OCI-LY7 (cell line): Measurements from ENCODE around the gene MANSC1. TPM values are rescaled to one million over a fixed set of nuclear protein-coding genes. Genes with fewer than 3 reads are reported as not detected.

Experiments
- BruUV-seq: library from RNA; stranded (reverse); fragments of 400-500 nt; replicated peaks from 2 replicates; lab custom pipeline; 2021; lab: Mats Ljungman, UMichigan
- CTCF ChIA-PET: fragments of 300-600 bp; sonication (Branson Sonifier 250); formaldehyde crosslinking; loops from one replicate; lab custom pipeline; 2022; ENCODE audit warnings: antibody characterized with exemption; ENCODE audit not compliant: unreplicated experiment; lab: Charles Lee
- POLR2A ChIA-PET: fragments of 300-600 bp; sonication (Branson Sonifier 250); formaldehyde crosslinking; loops from one replicate; lab custom pipeline; 2022; ENCODE audit warnings: antibody characterized with exemption; lab: Charles Lee
- DNase-seq: peaks from one replicate; pipeline ENCODE4 v3.0.0-alpha.2; 2015; ENCODE audit warnings: low spot score
- H2AFZ ChIP-seq: fragments of 200-600 bp; sonication (generic), shearing (Covaris generic); 2 replicates; pipeline ENCODE4 v1.6.1; 2014; ENCODE audit warnings: mild to moderate bottlenecking, antibody characterized with exemption, low read length, moderate library complexity
- H3K27ac ChIP-seq: fragments of 200-600 bp; sonication (generic); 2 replicates; pipeline ENCODE4 v1.5.1; 2014; ENCODE audit warnings: mixed run types, low read depth, mild to moderate bottlenecking, moderate library complexity, low read length, inconsistent platforms; ENCODE audit not compliant: poor library complexity, severe bottlenecking
- H3K36me3 ChIP-seq: fragments of 200-600 bp; sonication (generic); 2 replicates; pipeline ENCODE4 v1.6.1; 2014; ENCODE audit warnings: mild to moderate bottlenecking, antibody characterized with exemption, low read length, moderate library complexity, mixed read lengths; ENCODE audit not compliant: insufficient read depth
- H3K4me1 ChIP-seq: fragments of 200-600 bp; sonication (generic); 2 replicates; pipeline ENCODE4 v1.5.1; 2014; ENCODE audit warnings: mild to moderate bottlenecking, low read length; ENCODE audit not compliant: insufficient read depth, poor library complexity, severe bottlenecking
- H3K4me2 ChIP-seq: fragments of 200-600 bp; sonication (generic); 2 replicates; pipeline ENCODE4 v1.6.1; 2014; ENCODE audit warnings: mild to moderate bottlenecking, low read length
- H3K4me3 ChIP-seq: fragments of 200-600 bp; sonication (generic); 2 replicates; pipeline ENCODE4 v1.5.1; 2014; ENCODE audit warnings: mild to moderate bottlenecking, low read depth, low read length; ENCODE audit not compliant: poor library complexity, severe bottlenecking
- H3K79me2 ChIP-seq: fragments of 200-600 bp; sonication (generic); 2 replicates; pipeline ENCODE4 v1.6.1; 2016; ENCODE audit warnings: low read depth, mild to moderate bottlenecking, low read length, moderate library complexity, mixed read lengths; ENCODE audit not compliant: insufficient read depth
- H3K9me2 ChIP-seq: fragments of 200-600 bp; sonication (generic); 2 replicates; pipeline ENCODE4 v1.6.1; 2016; ENCODE audit warnings: mild to moderate bottlenecking, low read length, mixed read lengths; ENCODE audit not compliant: insufficient read depth
- H3K9me3 ChIP-seq: fragments of 200-600 bp; sonication (generic); 2 replicates; pipeline ENCODE4 v1.6.1; 2014; ENCODE audit warnings: mild to moderate bottlenecking, mixed run types, low read length, mixed read lengths
- H4K20me1 ChIP-seq: fragments of 200-600 bp; sonication (generic); 2 replicates; pipeline ENCODE4 v1.6.1; 2014; ENCODE audit warnings: mild to moderate bottlenecking, antibody characterized with exemption, low read length, moderate library complexity, mixed read lengths; ENCODE audit not compliant: insufficient read depth
- CTCF ChIP-seq: fragments of 200-600 bp; sonication (generic); conservative IDR thresholded peaks from 2 replicates; pipeline ENCODE4 v1.5.1; 2014; ENCODE audit warnings: mild to moderate bottlenecking, antibody characterized with exemption, low read length, moderate library complexity, mixed read lengths
- EZH2phosphoT487 ChIP-seq: fragments of 200-600 bp; sonication (generic); IDR thresholded peaks from 2 replicates; pipeline ENCODE4 v1.6.1; 2018; ENCODE audit warnings: low read depth, borderline replicate concordance, mild to moderate bottlenecking, mixed run types, antibody characterized with exemption, low read length, moderate library complexity, mixed read lengths
- intact Hi-C: fragments of 100-400 bp; cut with micrococcal nuclease; formaldehyde crosslinking; loops from one replicate; pipeline ENCODE4 v1.10.0; 2022; ENCODE audit not compliant: unreplicated experiment
- total RNA-seq, 2 experiments: library from RNA; depleted of rRNA in 1 of 2; stranded (reverse); fragments of >200 nt in 1 of 2; shearing (Covaris generic) in 1 of 2; gene quantifications; 2 replicates each; pipeline ENCODE4 v1.2.3, GENCODE V29; 2014 to 2022

MANSC1 gene
- total RNA-seq, 2 experiments from 2014 or later: not detected

DNA sequence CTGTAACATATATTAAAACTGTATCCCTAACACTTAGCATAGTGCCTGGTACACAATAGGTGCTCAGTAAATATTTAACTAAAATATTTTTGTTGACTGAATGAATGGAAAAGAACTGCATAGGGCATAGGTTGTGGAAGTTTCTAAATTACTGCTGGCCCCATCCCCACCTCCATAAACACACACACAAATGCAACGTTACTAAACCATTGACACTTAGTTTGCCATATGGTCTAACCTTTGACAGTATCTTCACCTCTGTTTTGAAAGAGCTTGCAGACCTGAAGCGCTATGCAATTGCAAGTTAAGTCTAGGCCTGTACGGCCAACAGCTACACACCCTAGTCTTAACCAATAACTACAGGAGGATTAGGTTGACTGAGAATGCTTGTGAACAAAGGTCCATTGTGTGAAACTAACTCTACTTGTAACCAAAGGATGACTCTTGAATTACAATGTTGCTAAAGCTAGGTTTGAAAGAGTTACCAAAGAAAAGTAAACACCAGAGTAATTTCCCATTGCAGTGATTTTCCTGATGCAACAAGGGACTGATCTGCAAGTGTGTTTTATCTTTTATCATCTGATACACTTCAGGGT lies 924 bp upstream of the MANSC1 start:
- ChIA-PET POLR2A (interaction anchor here (0.6 kb wide), 1 partner anchor 340 kb away, joined by 5 read pairs; no protein-coding TSS in a partner anchor), CTCF (no interaction called here)
- Histone ChIP-seq H4K20me1 (no peaks in the 10 kb centered on the region), H3K79me2 (no peaks in the 10 kb centered on the region), H3K27ac (no peak overlapping the region), H3K9me3 (no peaks in the 10 kb centered on the region), H3K4me3 (no peak overlapping the region), H3K4me2 (no peak overlapping the region), H3K36me3 (no peaks in the 10 kb centered on the region), H3K9me2 (no peaks in the 10 kb centered on the region), H3K4me1 (no peaks in the 10 kb centered on the region), H2AFZ (no peak overlapping the region)
- no peak for DNase-seq
- TF ChIP-seq CTCF (no peak), EZH2phosphoT487 (no peak)
- no TSS peak for BruUV-seq
- intact Hi-C loops: loop anchor here (10.0 kb wide), 2 partner anchors 596 to 1956 kb away; partner anchors contain the start of gene KLRK1

GRCh38 chr12:12338527-12339168 lies 11.4 kb downstream of the MANSC1 start:
- DNase-seq: no peak
- Histone ChIP-seq H3K9me2 (no peaks in the 10 kb centered on the region), H3K9me3 (no peaks in the 10 kb centered on the region), H3K4me3 (no peak overlapping the region), H4K20me1 (no peaks in the 10 kb centered on the region), H3K79me2 (no peaks in the 10 kb centered on the region), H3K4me2 (no peak overlapping the region), H2AFZ (no peak overlapping the region), H3K27ac (no peak overlapping the region), H3K4me1 (no peaks in the 10 kb centered on the region), H3K36me3 (no peaks in the 10 kb centered on the region)
- intact Hi-C loops: loop anchor here (10.0 kb wide), 1 partner anchor 764 kb away; no protein-coding TSS in a partner anchor
- POLR2A ChIA-PET: interaction anchor here (0.8 kb wide), 1 partner anchor 19 kb away, joined by 4 read pairs; the partner anchor contains the start of gene BORCS5
- TF ChIP-seq EZH2phosphoT487: no peak
- TF ChIP-seq CTCF: no peak
- BruUV-seq: no TSS peak
- CTCF ChIA-PET: no interaction called here

GRCh38 chr12:12336511-12336910 lies 13.5 kb downstream of the MANSC1 start:
- TF ChIP-seq CTCF (no peak), EZH2phosphoT487 (no peak)
- Histone ChIP-seq H2AFZ (no peak overlapping the region), H3K9me2 (no peaks in the 10 kb centered on the region), H3K9me3 (no peaks in the 10 kb centered on the region), H3K4me2 (no peak overlapping the region), H3K4me3 (no peak overlapping the region), H3K4me1 (no peaks in the 10 kb centered on the region), H3K79me2 (no peaks in the 10 kb centered on the region), H3K27ac (no peak overlapping the region), H4K20me1 (no peaks in the 10 kb centered on the region), H3K36me3 (no peaks in the 10 kb centered on the region)
- intact Hi-C loops: loop anchor here (10.0 kb wide), 1 partner anchor 762 kb away; no protein-coding TSS in a partner anchor
- no TSS peak for BruUV-seq
- DNase-seq: no peak
- ChIA-PET POLR2A (interaction anchor here (0.6 kb wide), 2 partner anchors 254 to 563 kb away, joined by 3 read pairs; no protein-coding TSS in a partner anchor), CTCF (no interaction called here)
